ENCODE data around the gene OR2T11. TPM values are rescaled to one million over a fixed set of nuclear protein-coding genes. Genes with fewer than 3 reads are reported as not detected.
"Not testable (repeated sequence)": the region's sequence is repeated elsewhere in the genome, so short reads cannot be mapped to it uniquely, and the experiment has no call there.

The OR2T11 gene, protein sequence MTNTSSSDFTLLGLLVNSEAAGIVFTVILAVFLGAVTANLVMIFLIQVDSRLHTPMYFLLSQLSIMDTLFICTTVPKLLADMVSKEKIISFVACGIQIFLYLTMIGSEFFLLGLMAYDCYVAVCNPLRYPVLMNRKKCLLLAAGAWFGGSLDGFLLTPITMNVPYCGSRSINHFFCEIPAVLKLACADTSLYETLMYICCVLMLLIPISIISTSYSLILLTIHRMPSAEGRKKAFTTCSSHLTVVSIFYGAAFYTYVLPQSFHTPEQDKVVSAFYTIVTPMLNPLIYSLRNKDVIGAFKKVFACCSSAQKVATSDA
- not detected for total RNA-seq

DNA sequence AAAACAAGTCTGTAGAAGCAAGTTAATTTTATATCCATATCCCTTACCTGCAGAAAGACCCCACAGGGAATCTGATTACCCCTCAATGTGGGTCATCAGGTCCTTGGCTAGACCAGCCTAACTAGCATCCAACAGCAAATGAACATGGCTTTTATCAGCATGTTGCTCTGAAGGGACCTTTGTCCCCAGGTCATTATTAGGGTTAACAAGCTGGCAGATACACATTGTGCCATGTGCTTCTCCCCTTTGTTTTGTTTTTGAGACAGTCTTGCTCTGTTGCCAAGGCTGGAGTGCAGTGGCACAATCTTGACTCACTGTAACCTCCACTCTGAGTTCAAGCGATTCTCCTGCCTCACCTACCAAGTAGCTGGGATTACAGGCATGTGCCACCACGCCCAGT, at the start of gene OR2T11:
OR2T11 (minus strand) TSS at position 101 of the 400 bp plus-strand sequence. CDS start 7,963 bp downstream, outside the sequence.
- DNase-seq = not testable (repeated sequence)

DNA sequence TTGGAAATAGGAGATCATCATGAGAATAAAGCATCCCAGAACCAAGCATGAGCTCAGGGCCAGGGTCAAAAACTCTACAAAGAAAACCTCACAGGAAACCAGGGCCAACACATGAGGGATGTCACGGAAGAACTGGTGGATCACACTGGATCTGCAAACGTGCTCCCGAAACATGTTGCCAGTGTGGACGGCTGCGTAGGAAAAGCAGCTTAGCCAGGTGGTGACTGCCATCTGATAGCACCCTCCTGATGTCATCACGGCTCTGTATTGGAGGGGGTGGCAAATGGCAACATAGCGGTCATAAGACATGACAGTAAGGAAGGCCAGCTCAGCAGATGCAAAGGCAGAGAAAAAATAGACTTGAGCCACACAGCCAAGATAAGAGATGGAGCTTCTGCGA, 46.8 kb upstream of the OR2T11 start:
- DNase-seq = no peak

DNA sequence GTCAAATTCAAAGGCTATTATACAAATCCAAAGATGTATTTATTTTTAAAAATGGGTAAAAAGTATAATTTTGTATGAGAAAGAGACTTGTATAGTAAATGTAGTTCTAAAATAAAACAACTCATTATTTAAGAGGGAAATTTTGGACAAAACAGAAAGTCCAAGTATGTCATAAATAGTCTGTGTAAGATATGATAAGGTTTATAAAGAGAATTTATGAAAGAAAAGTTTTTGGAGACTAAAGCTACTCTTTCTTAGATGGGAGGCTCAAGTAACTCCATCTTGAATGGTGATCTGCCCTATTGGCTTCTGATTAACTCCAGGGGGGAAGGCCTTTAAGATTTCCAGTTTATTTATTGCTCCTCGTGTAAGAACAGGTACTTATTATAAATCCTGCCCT, 35.1 kb upstream of the OR2T11 start:
- no peak for DNase-seq

DNA sequence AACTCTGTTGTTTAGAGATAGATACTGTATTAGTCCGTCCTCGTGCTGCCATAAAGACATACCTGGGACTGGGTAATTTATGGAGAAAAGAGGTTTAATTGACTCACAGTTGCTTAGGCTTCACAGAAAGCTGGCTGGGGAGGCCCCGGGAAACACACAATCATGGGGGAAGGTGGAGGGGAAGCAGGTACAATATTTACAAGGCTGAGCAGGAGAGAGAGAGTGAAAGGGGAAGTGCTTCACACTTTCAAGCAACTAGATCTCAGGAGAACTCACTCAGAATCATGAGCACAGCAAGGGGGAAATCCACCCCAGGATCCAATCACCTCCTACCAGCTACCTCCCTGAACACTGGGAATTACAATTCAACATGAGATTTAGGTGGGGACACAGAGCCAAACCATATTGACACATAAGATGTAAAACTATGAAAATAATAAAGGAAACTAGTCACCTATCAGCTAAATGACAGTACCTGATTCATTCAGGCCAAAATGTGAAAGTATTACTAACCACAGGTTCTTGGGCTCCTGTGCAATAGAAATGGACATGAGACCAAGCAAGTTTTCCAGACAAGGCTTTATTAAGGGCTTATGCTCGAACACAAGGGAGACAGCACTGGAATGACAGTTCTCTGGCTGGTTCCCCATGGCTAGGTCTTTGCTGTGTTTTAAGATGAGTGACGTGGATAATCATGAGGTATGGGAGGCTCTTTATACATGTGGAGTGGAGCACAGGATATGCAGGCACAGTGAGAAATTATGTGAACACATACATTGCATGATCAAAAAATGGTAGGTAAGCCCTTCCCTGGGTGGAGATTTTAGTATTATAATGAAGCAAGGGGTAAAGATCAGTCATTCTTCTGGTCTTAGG, 28.8 kb upstream of the OR2T11 start:
- DNase-seq = not testable (repeated sequence)

DNA sequence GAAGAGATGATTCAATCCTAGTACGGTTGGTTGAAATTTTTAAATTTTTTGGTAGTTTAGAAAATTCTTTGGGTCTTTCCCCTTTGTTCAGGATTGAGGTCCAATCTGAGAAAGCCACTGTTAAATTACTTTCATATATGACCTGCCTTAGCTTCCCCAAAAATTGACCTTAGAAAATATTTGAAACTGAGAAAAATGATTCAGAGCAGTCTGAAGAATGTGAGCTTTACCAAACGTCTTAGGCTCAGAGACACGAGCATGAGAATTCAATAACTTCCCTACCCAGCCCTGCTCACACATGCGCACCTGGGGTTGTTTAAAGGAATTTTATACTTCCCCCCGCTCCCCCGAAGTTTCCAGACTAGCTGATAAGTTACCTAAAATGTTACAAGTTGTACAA, 21.9 kb upstream of the OR2T11 start:
- not testable (repeated sequence) for DNase-seq

DNA sequence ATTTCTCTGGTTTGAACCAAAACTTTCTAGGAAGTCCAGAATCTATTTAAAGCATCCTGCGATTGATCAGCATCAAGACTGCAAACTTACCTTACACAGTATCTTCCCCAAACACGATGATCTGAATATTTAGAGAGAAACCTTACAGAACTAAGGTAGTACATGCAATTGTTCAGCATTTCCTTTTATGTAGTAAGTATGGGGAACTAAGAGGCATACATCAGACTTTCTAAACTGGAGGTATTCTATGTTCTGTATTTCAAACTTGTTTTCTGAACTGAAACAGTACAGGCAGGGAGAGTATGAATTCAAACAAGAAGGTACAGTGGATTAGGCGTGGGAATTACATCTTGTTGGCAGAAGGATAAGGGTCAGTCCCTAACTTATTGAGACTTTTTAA, 20.5 kb upstream of the OR2T11 start, which contains the start of gene OR2T27:
OR2T27 (minus strand) TSS at position 175 of the 400 bp plus-strand sequence. CDS start 4,644 bp downstream, outside the sequence.
- DNase-seq = not testable (repeated sequence)

DNA sequence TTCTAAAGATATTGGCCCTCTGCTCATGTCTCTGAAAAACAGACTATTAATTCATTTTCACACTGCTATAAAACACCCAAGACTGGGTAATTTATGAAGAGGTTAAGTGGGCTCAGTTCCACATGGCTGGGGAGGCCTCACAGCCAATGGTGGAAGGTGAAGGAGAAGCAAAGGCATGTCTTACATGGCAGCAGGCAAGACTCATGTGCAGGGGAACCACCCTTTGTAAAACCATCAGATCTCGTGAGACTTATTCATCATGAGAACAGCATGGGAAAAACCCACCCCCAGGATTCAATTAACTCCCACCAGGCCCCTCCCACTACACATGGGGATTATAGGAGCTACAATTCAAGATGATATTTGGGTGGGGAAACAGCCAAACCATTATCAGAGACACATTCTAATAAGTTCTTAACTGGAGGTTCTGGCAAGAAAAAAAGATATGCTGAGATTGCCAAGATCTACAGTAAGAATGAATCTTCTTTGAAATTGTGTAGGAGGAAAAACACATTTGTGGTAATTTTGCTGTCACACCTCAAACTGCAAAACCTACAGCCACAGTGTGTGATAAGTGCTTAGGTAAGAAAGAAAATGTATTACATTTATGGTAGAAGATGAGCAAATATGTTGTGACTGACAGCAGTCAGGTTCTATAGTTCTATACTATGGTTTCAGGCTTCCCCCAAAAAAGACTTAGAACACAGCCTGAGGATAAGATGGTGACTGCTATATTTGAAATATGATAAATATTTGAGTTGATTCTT, 14.1 kb upstream of the OR2T11 start:
- not testable (repeated sequence) for DNase-seq

DNA sequence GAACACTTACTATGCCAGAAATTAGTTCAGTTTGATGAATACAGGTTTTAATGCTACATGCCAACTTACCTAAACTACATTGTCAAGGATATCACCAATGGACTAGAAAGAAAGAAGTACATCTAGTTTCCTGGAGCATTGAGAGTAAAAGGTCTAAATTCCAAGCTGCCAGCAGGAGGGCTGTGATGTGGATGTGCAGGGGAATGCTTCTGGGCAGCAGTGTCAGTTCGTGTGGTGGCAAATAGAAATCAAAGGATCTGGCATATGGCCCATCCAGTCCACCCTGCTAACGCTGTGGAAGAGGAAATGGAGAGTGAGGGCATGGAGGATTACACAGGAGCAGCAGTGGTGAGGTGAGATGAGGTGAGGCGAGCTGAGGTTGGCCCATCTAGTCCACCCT, 10.3 kb upstream of the OR2T11 start, which contains the start of gene OR2T35:
OR2T35 (minus strand) TSS at position 101 of the 400 bp plus-strand sequence. CDS start 6,020 bp downstream, outside the sequence.
- not testable (repeated sequence) for DNase-seq

DNA sequence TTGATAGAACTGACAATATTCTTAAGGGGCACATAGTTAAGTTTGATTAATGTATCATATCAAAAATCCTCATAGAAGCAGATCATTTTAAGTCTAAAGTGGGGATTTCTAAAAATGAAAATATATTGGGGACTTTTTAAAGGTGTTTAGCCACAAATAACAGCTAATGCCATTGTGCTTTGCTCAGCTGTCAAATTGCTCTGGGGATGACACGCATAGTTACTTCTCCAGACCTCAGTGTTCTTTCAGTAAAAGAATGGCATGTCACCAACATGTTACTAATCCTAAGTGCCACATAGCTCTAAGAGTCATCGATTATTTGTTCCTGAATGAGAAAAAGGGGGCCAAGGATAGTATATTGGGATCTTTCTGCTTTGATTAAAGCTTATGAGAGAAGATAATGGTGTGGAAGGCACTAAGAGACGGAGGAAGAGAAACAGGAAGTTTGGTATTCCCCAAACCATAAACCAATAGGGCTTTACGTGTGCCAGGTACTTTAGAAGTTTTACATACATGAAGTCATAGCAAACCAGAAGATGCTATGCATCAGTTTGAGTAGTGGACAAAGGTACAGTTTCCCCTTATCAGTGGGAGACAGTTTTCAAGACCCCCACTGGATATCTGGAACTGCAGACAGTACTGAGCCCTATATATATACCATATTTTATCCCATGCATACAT, 8.2 kb upstream of the OR2T11 start:
- not testable (repeated sequence) for DNase-seq

DNA sequence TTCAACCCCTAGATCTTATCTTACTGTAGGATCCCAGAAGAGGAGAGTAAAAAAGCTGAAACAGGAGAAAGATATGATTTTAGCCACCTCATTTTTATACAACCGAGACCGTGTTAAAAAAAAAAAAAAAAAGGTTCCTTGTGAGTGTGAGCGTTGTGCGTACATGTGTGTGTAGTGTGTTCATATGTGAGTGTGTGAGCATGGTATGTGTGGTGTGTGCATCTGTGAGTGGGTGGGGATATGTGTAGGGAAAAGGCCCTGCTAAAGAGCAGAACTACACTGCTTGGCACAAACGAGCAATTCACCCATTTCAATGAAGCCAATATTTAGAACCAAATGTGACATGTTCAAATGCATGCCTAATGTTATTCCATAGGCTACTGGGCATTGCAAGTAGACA, 6.7 kb upstream of the OR2T11 start:
- not testable (repeated sequence) for DNase-seq

DNA sequence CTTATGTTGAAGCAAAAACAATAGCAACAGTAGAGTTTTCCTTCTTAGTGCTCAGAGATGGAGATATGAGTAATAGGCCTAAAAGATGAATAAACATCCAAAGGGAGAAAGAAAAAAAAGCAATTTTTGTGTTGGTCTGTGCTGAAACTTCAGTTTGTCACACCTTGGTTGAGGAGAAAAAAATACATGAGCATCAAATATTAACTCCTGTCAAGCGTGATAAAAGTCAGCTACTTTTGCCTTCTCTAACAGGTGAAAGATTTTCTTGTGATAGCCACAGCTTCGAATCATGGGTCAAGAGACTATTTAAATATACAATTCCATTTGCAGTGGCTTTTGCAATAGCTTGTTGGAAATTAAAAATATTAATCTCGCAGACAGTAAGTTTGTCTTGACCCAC, 6.0 kb upstream of the OR2T11 start:
- DNase-seq = not testable (repeated sequence)

DNA sequence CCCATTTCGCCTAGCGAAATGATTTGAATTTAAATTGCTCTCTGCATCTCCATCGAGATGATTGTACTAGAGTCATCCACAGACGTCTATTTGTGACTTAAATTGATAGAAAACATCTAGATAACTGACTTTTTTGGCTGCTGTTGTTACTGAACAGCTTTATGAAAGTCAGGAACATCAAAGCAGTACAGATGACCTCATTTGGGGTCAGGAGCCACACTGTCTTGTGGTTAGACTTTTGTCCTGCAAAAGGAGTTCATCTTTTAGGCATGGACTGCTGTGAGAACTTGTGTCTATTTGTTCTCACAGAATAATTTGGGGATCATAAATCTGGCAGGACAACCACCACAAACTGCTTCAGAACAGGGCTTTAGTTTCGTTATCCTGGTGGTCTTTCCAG, 4.8 kb upstream of the OR2T11 start:
- DNase-seq = not testable (repeated sequence)

DNA sequence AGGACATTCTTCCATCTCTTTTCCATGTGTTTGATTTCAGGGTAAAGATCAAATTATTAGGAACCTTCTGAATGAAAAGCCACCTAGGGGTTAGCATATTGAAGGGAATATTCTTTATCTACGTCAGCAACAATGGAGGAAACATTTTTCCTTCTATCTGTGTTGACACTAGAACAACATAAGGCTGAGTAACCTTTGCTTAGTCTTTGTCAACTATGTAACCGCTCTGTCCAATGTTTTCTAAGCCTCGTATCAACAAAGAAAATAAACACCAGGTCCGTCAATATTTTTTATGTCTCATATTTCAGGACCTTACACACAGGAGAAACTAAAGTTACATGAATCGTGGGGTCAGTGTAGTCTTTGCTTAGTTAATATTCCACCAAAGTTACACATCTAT, 1.7 kb upstream of the OR2T11 start:
- DNase-seq = not testable (repeated sequence)

DNA sequence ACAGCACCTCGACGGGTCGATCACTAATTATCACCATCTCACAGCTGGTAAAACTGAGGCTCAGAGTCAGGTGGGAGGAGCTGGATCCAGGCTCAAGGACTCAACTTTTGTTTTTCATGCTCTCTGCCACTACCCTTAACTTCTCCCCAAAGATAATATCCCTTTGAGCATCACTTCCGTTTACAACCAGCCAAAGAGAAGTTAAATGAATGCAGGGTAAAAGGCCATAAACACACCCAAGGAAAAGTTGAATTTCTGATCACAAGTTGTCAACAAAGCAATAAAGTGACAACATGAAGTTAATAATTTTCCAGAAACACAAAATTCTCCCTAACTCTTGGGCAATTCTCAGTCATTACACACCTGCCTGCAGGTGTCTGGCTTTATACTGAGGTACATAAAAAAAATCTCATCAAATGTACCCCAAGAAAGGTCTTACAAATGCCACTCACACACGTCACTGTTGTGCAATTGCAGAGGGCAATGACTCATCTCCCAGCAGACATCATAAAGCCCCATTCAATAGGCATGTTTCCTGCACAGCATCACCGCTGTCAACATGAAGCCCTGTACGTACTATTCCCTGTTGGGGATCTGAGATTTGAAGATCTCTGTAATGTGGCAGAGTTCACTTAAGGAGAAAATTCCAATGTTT, 3.4 kb downstream of the OR2T11 start:
- DNase-seq = no peak

DNA sequence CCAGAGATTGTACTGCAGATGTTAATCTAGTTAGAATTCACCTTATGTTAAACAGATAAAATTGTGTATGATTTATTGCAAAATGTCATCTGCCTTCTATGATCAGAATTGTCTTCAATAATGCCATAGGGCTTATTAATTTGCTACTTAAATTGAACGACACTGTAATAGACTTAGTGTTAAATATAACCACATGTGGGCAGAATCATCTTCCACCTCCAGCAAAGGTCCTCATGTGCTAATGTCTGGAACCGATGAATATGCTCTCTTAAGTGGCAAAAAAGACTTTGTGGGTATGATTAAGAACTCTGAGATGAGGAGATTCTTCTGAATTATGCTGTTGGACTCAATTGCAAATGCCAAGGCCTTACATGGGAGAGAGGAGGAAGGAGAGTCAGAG, 4.3 kb downstream of the OR2T11 start:
- no peak for DNase-seq

DNA sequence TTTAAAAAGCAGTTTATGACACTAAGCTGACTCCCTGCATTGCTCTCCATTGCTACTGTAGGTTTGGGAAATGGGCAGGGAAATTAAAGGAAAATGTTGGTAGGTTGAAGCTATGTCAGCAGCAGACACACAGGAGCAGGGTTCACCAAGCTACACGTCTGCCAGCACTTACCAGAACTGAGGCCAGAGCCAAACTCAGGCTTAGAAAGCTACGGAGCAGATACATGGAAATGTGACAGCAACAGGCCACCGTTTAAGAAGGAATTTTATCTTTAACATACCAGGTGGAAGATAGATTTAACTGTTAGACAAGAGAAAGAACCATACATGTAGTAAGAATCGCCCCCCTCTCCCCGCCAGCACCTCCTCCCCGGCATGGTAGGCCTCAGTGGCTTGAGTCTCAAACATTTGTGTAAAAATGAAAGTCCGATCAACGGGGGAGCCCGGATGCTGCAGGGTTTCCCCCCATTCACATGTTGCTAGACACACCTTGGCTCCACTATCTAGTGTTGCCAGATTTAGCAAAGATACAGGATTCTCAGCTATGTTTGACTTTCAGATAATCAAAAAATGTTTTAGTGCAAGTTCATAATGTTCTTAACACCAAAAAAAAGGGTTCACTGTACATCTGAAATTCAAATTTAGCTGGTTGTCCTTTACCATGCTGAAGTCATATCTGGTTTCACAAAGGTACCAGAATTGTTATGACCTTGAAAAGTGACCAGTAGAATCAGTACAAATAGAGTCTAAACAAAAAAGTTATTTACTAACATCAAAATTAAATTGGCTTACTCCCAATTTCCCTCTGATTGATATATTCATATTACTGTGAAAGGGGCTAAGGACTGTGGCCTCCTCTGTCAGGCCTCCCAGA, 6.7 kb downstream of the OR2T11 start:
- no peak for DNase-seq

DNA sequence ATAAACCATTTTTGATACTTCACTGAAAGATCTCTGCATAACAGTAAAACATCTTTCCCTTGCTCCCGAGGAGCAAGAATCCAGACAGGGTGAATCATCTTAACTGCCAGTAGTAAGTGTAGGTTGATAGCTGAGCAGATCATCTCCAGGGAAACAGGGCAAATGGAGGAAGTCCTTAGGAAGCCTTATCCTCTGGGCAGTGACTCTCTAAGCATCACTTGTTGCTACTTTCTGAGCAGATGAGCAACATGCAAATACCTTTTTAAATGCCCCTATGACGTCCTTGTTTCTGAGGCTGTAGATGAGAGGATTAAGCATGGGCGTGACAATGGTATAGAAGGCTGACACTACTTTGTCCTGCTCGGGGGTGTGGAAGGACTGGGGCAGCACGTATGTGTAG, 8.9 kb downstream of the OR2T11 start:
- DNase-seq = no peak

DNA sequence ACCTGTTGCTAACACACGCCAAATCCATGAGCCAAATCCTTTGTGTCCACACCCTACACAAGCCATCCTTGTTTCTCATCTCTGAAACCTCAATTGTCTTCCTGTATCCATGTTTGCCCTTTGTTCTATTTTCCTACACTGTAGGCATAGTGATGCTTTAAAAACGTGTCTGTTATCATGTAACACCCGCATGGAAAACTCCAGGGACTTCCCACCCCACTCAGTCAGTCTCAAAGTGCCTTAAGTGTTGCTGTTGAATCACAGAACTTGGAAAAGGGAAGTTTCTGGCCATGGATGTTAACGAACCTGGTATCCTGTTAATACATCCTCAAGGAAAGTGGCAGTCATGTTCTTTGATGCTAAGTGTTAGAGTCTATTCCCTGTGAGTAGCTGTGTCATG, 9.7 kb downstream of the OR2T11 start:
- DNase-seq = no peak

DNA sequence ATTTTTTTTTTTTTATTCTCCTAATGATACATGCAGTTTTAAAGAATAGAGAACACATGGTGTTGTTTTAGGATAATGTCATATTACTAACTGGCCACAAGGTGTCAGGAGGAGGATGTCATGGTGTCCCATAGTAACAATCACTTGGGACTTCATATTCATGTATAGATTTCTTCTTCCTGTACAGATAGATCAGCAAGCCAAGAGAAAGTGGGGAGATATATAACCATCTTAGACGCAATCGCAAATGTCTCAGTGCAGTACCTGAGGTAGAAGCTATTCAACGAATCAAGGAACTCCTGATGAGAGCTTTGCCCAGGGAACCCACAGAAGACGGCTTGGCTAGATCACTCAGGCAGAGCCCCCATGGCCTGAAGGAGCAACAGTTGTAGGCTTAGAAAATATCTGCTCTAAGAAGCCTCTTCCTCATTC, 12.3 kb downstream of the OR2T11 start:
- DNase-seq = no peak

DNA sequence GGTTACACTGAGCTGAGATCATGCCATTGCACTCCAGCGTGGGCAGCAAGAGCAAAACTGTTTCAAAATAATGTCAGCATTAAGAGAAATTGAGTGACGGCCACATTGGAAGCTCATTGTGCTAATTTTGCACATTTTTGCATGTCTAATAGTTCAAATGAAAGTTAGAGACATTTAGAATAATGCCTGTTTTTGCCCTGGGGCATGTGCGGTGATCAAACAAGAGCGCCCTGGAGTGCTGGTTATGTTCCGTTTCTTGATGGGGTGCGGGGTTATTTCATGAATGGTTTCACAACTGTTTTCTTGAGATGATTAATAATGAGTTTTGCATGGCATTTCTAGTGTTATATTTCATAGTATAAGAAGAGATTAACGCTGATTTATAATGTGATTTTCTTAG, 13.1 kb downstream of the OR2T11 start:
- no peak for DNase-seq
